Femur (tissue), 1 donor: ENCODE results near the gene NR1I2.

ENCODE experiments used
- DNase-seq: peaks from one replicate; pipeline ENCODE4 v3.0.0-alpha.2; 2017

Gene NR1I2

GRCh38 chr3:119781330-119782198, at the start of gene NR1I2:
NR1I2 (plus strand) TSS chr3:119782101.
- no peak for DNase-seq

- DNase-seq, result no peak
Observed at GRCh38 chr3:119733812-119734211, 48.1 kb upstream of the NR1I2 start.

DNA sequence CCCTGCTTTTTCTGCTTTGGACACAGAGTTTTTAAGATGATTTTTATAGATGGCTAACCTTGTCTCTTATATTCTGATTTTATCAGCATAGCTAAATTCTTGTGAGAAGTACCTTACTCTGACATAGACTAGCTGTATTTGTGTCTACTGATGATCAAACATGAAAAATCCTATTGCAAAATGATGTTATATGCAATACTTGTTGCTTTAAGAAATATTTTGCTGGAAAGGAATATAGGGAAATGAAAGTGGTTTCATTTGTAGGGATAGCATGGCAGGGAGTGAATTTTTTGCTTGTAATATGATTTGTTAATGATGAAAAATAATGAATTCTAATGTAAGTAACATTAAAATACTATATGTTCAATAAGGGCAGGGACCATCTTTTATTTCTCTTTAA, 43.2 kb upstream of the NR1I2 start:
- no peak for DNase-seq

- no peak for DNase-seq
Observed at GRCh38 chr3:119741657-119742590, 40.0 kb upstream of the NR1I2 start.

DNA sequence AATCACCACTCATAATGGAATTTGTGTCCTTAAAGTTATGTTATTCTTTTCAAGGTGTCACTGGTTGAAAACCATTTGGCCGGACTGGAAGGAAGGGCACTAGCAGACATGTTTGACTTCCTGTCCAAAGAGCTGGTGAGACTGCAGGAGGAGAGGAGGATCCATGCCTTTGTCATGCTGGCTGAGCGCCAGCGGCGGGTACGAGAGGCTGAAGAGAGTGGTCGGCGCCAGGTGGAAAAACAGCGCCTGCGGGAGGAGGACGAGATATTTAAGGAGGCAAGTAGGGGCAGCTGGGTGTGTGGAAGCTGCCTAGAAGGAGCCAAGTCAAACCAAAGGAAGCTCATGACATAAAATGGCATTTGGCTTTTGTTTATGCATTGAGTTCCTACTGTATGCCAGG, 38.0 kb upstream of the NR1I2 start:
- no peak for DNase-seq

DNA sequence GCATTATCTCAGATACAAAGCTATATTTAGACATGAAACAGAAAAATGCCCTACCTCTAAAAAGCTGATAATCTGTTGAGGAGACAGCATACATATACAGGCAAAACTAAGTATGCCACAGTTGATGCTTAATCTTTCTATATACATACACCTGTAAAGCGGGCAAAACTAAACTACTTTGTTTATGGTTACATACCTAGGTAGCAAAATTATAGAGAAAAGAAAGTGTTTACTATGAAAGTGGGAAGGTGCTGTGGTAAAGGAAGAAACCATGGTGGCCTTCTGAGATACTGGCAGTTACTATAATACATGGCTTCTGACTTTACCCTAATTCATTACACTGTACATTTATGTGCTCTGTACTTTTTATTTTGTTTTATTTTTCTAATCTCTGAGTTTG, 36.0 kb upstream of the NR1I2 start:
- DNase-seq, result no peak

DNA sequence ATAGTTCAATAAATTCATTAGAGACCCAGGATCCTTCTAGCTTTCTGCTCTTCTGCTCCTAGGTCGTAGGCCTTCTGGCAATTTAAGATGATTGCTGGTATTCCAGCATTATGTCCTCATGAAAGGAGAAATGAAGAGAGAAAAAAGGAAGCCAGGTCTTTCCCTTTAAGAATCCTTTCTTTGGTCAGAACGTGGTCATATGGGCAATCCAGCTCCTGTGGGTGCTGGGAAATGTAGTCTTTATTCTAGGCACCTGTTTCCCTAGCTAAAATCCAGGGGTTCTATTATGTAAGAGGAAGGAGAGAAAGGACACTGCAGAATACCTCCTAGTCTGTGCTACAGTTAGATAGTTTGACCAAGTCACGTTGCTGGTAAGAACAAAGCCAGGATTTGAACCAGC, 35.5 kb upstream of the NR1I2 start:
- no peak for DNase-seq

DNA sequence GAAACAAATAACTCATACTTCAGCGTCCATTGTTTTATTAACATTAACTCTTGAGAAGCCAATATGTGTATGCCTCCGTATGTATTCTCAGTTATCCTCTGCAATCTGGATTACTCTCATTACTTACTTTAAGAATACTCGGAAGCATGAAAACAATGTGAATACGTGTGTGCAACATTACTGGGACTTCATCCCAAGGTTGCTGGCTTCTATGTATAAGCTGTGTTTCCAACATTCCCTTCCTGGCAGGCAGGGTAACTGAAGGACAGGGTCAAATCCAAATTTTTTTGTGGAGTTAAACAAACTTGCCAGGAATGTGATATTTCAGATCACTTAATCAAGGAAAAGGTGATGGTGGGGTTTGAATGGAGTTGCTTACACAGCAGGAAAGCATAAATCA, 34.5 kb upstream of the NR1I2 start:
- DNase-seq, result no peak

- DNase-seq, result no peak
Observed at GRCh38 chr3:119748991-119749390, 32.9 kb upstream of the NR1I2 start.

DNA sequence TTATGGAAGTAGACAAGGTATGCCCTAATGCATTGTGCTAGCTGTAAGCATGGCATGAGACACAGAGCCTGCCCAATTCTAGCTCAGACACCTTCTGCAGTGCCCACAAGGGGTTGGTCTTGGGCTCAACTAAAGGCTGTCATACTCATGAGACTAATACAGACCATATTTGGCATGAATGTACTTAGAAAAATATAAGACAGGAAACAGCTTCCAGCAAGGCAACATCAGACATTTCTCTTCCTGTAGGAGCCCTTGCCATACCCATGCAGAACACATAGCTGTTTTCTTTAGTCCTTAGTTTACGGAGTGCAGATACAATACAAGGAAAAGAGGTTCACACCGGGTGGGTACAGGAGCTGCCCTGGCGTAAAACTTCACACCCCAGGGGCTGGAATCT, 30.5 kb upstream of the NR1I2 start:
- DNase-seq, result no peak

DNA sequence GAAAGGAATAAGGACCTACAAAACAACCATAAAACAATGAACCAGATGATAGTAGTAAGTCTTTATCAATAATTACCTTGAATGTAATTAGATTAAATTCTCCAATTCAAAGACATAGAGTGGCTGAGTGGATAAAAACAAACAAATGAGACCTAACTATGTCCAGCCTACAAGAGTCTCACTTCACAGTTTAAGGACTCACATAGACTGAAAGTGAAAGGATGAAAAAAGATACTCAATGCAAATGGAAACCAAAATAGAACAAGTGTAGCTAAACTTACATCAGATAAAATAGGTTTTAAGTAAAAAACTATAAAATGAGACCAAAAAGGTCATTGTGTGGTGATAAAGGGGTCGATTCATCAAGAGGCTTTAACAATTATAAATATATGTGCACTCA, 21.9 kb upstream of the NR1I2 start:
- DNase-seq, result no peak

- no peak for DNase-seq
Observed at GRCh38 chr3:119762876-119763275, 19.0 kb upstream of the NR1I2 start.

DNA sequence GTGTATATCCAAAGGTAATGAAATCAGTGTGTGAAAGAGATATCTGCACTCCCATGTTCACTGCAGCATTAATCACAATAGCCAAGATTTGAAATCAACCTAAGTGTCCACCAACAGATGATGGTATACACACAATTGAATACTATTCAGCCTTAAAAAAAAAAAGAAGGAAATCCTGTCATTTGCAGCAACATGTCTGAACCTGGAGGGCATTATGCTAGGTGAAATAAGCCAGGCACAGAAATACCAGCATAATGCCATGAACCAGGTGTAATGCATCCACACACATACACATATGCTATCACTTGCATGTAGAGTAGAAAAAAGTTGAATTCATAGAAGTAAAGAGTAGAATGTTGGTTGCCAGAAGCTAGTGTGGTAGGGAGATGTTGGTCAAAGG, 18.4 kb upstream of the NR1I2 start:
- DNase-seq, result no peak

GRCh38 chr3:119765239-119765638, 16.7 kb upstream of the NR1I2 start:
- DNase-seq, result no peak

DNA sequence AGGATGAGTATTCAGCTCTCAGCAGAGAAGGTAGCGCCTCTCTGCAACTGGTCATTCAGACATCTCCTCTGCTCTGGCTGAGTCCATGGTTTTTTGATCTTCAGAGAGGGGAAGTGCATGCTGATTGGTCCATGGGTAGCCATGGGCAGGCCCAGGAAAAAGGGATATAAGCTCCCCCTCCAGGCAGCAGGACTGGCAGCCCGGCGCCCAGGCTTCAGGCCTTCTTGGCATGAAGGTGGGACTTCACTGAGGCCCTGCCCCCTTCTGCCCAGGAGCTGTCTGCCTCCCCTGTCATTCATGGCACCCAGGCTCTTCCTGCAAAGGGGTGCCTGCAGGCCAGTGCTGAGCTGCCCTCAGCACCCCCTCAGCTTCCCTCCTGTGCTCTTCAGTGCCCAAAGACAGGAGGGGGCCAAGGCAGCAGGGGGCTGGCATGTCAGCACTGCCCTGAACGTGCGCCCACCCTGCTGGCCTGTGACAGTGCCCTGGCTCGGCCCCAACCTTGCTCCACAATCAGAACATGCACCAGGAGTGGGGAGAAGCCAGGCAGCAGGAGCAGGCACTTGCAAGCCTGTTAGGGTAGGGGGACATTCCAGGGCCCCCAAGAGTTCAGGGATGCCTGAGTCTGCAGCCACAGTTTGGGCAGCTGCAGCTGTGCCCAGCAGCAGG, 13.8 kb upstream of the NR1I2 start:
- no peak for DNase-seq

DNA sequence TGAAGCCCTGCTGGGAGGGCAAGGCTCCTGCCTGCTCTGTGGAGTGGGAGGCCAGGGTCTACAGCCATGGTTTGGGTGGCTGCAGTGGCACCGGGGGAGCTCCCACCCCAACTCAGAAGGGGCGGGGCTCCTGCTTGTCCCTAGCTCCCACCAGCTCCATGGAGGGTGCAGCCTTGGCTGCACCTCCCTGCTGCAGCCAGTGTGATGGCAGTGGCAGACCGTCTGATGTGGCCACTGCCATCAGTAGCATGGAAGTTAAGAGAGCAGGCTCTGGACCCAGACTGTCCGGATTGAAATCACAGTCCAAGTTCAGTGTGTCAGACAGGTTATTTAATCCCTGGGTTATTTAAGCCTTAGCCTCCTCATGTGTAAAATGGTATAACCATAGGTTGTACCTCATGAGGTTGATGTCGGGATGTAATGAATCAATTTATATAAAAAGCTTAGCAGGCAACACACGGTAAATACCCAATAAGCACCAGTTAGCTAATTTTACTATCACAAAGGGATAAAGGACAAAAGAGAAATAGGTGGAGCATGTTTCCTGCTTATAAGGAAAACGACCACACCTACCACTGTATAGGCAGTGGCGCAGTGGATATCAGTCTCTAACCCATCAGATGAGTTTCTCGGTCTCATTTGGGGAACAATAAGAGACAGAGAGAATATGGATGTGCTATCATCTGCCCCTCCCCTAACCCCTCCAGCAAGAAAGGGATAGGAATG, 13.1 kb upstream of the NR1I2 start:
- DNase-seq, result no peak

- no peak for DNase-seq
Observed at GRCh38 chr3:119769394-119770149, 12.3 kb upstream of the NR1I2 start.

- DNase-seq, result no peak
Observed at GRCh38 chr3:119774444-119774843, 7.5 kb upstream of the NR1I2 start.

GRCh38 chr3:119776304-119776703, 5.6 kb upstream of the NR1I2 start:
- DNase-seq, result no peak

- DNase-seq, result no peak
Observed at GRCh38 chr3:119778176-119778575, 3.7 kb upstream of the NR1I2 start.

DNA sequence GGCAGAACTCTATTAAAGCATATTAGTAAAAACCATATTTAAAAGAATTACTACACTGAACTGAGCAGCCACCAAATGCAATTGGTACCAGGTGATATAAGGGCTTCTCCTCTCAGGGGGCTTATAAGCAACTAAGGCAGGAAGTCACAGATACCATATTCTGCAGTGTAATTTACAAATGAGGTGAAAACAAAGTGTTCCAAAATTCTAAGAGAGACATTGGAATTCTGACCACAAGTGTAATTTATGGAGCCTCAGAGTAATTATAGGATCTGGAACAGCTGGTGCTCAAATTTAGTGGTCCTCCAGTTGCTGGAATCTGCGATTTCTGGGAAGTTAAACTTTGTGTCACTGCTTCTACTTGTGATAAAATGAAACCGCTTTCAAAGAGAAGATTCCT, 3.1 kb upstream of the NR1I2 start:
- no peak for DNase-seq
